ENCODE results near the gene CSDE1. TPM values are rescaled to one million over a fixed set of nuclear protein-coding genes. Genes with fewer than 3 reads are reported as not detected.

The CSDE1 gene
- total and polyA plus RNA-seq, 2 donors (not counting 3 experiments of a cell fraction or from before 2014, with no cell fraction given), result 129 to 492 TPM

DNA sequence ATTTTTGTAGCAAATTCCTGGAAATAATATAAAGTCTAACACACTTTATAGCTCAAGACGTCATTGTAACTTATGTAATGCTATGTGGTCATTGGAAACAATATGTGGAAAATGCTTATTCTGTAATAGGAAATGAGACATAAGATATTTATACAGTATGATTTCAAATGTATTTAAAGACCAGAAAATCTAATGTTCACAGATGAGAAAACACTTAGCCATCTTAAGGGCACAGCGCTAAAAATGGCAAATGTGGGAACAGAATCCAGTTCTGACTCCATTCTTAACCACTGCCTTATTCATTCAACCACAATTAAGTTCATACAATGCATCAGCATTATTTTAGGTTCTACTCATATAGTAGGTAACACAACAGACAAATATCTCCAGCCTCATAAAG is 12.5 kb downstream of the CSDE1 start:
- intact Hi-C loops (cut with micrococcal nuclease) (loop anchor here (2.0 kb wide), 1 partner anchor 28 kb away; the partner anchor contains the start of gene NRAS), dilution Hi-C loops (cut with MboI; ENCODE audit: extremely low pct_ligation_motif_present, low sequenced_read_pairs) (no loop called here)
- TF ChIP-seq JUN (IDR thresholded peaks at IDR 0.05; ENCODE audit: borderline replicate concordance, insufficient read depth, insufficient read length, low read depth) (peak; percentile 20), EZH2 (IDR thresholded peaks at IDR 0.05; ENCODE audit: borderline replicate concordance, low read depth, low read length, severe bottlenecking) (no peak), FOS (IDR thresholded peaks at IDR 0.05; ENCODE audit: borderline replicate concordance, insufficient read depth, low read length) (no peak)
- Histone ChIP-seq H3K4me2 (ENCODE audit: insufficient read depth, low read length) (no peak overlapping the region), H3K79me2 (ENCODE audit: control insufficient read depth, insufficient read depth, low read length) (peaks cover 99% of the 10 kb centered on the region), H3K9me1 (replicated peaks; ENCODE audit: control insufficient read depth, extremely low read depth, insufficient read depth, low read length) (no peaks in the 10 kb centered on the region), H3K36me3 (ENCODE audit: control insufficient read depth in 2 of 2, extremely low read depth in 1 of 2, insufficient read depth in 2 of 2, low read length in 2 of 2) (peaks cover 5 to 36% of the 10 kb centered on the region in 2 experiments), H3K4me1 (ENCODE audit: control insufficient read depth, extremely low read depth, insufficient read depth, low read length) (peaks cover 3% of the 10 kb centered on the region), H3K9me3 (replicated peaks; ENCODE audit: control insufficient read depth, insufficient read depth, low read length) (no peaks in the 10 kb centered on the region), H3K27ac (ENCODE audit: insufficient read depth, low read depth, low read length) (no peak overlapping the region), H3K9ac (replicated peaks; ENCODE audit: extremely low read depth, insufficient read depth, low read length) (no peak overlapping the region), H4K20me1 (replicated peaks; ENCODE audit: control insufficient read depth, extremely low read depth, insufficient read depth, low read length) (peaks cover 48% of the 10 kb centered on the region), H3K4me3 (replicated peaks in 1 of 3; ENCODE audit: insufficient read depth in 1 of 3, low read depth in 1 of 3, low read length in 3 of 3) (no peak overlapping the region), H3K27me3 (ENCODE audit: control insufficient read depth in 2 of 2, insufficient read depth in 2 of 2, low read length in 2 of 2) (no peaks in the 10 kb centered on the region), H2AFZ (ENCODE audit: low read depth, low read length) (no peak overlapping the region)
- DNase-seq (ENCODE audit: low read depth, low spot score) (peak; percentile 24), FAIRE-seq (no peak)
- no TSS peak for BruUV-seq (replicated peaks)
- ChIA-PET CTCF (interaction anchor here (2.2 kb wide), 1 partner anchor 25 kb away, joined by 7 read pairs; no protein-coding TSS in a partner anchor), POLR2A (no interaction called here)

DNA sequence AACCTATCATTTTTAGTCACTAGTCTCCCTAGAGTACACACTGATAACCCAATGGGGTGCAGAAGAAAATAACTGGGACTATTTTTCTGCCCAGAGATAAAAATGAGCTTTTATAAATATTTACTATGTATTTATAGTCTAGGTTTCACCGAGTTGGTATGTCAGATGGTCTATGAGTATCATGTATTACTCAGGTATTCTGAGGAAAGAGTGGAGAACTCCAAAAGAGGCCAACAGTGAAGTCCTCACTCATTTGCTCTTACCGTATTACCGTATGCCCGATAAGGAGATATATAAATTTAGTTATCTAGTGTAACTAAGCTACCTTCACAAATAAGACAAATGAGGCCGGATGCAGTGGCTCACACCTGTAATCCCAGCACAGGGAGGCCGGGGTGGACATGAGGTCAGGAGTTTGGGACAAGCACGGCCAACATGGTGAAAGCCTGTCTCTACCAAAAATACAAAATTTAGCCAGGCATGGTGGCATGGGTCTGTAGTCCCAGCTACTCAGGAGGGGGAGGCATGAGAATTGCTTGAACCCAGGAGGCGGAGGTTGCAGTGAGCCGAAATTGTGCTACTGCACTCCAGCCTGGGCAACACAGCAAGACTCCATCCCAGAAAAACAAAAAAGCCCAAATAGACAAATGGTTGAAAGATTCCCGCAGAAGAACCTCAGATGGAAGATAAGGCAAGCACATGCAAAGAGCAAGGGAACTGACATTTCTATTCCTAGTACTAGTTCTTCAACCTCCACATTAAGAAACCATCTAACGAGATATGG is 15.6 kb downstream of the CSDE1 start:
- peaks cover 3 to 24% of the 10 kb centered on the region in 2 experiments for H3K36me3 ChIP-seq (ENCODE audit: control insufficient read depth in 2 of 2, extremely low read depth in 1 of 2, insufficient read depth in 2 of 2, low read length in 2 of 2)
- H3K27me3 ChIP-seq (ENCODE audit: control insufficient read depth in 2 of 2, insufficient read depth in 2 of 2, low read length in 2 of 2), result no peaks in the 10 kb centered on the region
- H4K20me1 ChIP-seq (replicated peaks; ENCODE audit: control insufficient read depth, extremely low read depth, insufficient read depth, low read length), result peaks cover 34% of the 10 kb centered on the region
- dilution Hi-C loops (cut with MboI; ENCODE audit: extremely low pct_ligation_motif_present, low sequenced_read_pairs), result no loop called here
- POLR2A ChIA-PET, result no interaction called here
- no peak for DNase-seq (ENCODE audit: low read depth, low spot score)
- no peak overlapping the region for H3K27ac ChIP-seq (ENCODE audit: insufficient read depth, low read depth, low read length)
- H3K4me1 ChIP-seq (ENCODE audit: control insufficient read depth, extremely low read depth, insufficient read depth, low read length), result peaks cover 3% of the 10 kb centered on the region
- CTCF ChIA-PET, result no interaction called here
- TF ChIP-seq POLR2A (IDR thresholded peaks at IDR 0.05; ENCODE audit: low read depth, low read length) (no peak), POLR2AphosphoS5 (IDR thresholded peaks at IDR 0.05; ENCODE audit: insufficient read depth, low read depth, low read length) (no peak), FOS (IDR thresholded peaks at IDR 0.05; ENCODE audit: borderline replicate concordance, insufficient read depth, low read length) (no peak), JUN (IDR thresholded peaks at IDR 0.05; ENCODE audit: borderline replicate concordance, insufficient read depth, insufficient read length, low read depth) (no peak), GATA2 (IDR thresholded peaks at IDR 0.05; ENCODE audit: insufficient read depth, insufficient read length, low read depth, low read length) (no peak), MYC (IDR thresholded peaks at IDR 0.05; ENCODE audit: low read depth, low read length) (no peak)
- TF ChIP-seq, protein P1, sequence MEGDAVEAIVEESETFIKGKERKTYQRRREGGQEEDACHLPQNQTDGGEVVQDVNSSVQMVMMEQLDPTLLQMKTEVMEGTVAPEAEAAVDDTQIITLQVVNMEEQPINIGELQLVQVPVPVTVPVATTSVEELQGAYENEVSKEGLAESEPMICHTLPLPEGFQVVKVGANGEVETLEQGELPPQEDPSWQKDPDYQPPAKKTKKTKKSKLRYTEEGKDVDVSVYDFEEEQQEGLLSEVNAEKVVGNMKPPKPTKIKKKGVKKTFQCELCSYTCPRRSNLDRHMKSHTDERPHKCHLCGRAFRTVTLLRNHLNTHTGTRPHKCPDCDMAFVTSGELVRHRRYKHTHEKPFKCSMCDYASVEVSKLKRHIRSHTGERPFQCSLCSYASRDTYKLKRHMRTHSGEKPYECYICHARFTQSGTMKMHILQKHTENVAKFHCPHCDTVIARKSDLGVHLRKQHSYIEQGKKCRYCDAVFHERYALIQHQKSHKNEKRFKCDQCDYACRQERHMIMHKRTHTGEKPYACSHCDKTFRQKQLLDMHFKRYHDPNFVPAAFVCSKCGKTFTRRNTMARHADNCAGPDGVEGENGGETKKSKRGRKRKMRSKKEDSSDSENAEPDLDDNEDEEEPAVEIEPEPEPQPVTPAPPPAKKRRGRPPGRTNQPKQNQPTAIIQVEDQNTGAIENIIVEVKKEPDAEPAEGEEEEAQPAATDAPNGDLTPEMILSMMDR (IDR thresholded peaks at IDR 0.05; ENCODE audit: extremely low read depth in 1 of 2, insufficient read depth in 1 of 2, low read depth in 1 of 2, low read length in 2 of 2), result no peak
- TF ChIP-seq, protein P2, sequence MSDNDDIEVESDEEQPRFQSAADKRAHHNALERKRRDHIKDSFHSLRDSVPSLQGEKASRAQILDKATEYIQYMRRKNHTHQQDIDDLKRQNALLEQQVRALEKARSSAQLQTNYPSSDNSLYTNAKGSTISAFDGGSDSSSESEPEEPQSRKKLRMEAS (IDR thresholded peaks at IDR 0.05; ENCODE audit: insufficient read depth, insufficient read length), result no peak
- BruUV-seq (replicated peaks), result no TSS peak
- no peak overlapping the region for H3K9ac ChIP-seq (replicated peaks; ENCODE audit: extremely low read depth, insufficient read depth, low read length)
- no peaks in the 10 kb centered on the region for H3K9me3 ChIP-seq (replicated peaks; ENCODE audit: control insufficient read depth, insufficient read depth, low read length)
- no peaks in the 10 kb centered on the region for H3K9me1 ChIP-seq (replicated peaks; ENCODE audit: control insufficient read depth, extremely low read depth, insufficient read depth, low read length)
- no peak overlapping the region for H3K4me3 ChIP-seq (replicated peaks in 1 of 3; ENCODE audit: insufficient read depth in 1 of 3, low read depth in 1 of 3, low read length in 3 of 3)
- no peak overlapping the region for H2AFZ ChIP-seq (ENCODE audit: low read depth, low read length)
- no peak overlapping the region for H3K4me2 ChIP-seq (ENCODE audit: insufficient read depth, low read length)
- H3K79me2 ChIP-seq (ENCODE audit: control insufficient read depth, insufficient read depth, low read length), result peaks cover 91% of the 10 kb centered on the region
- FAIRE-seq, result no peak
- intact Hi-C loops (cut with micrococcal nuclease), result no loop called here

Measured in endothelial cell of umbilical vein (primary cell).